GM12878 (cell line): ENCODE results near the gene CHID1. TPM values are rescaled to one million over a fixed set of nuclear protein-coding genes. Genes with fewer than 3 reads are reported as not detected.

Experiments
- ATAC-seq: fragments of 200-7000 bp; cut with Tn5 transposase; 3 replicates; pipeline ENCODE4 v1.9.1; 2020; ENCODE audit warnings: mild to moderate bottlenecking, moderate library complexity
- BruUV-seq: library from RNA; stranded (reverse); fragments of 400-500 nt; replicated peaks from 2 replicates; lab custom pipeline; 2021; lab: Mats Ljungman, UMichigan
- CTCF ChIA-PET: fragments of 300-600 bp; sonication (Branson Sonifier 250); formaldehyde crosslinking; extraction: SDS; loops from one replicate; lab custom pipeline; 2021; ENCODE audit warnings: inconsistent platforms; lab: Yijun Ruan, JAX
- POLR2A ChIA-PET: fragments of 350-600 bp; formaldehyde crosslinking; extraction: SDS; loops from one replicate; lab custom pipeline; 2021; ENCODE audit warnings: inconsistent platforms; lab: Charles Lee
- RAD21 ChIA-PET: fragments of 300-600 bp; sonication (Branson Sonifier 250); formaldehyde crosslinking; loops from one replicate; lab custom pipeline; 2023; ENCODE audit warnings: antibody characterized with exemption; ENCODE audit not compliant: unreplicated experiment; lab: Charles Lee
- SMC1A ChIA-PET: fragments of 300-600 bp; sonication (Branson Sonifier 250); formaldehyde crosslinking; loops from one replicate; lab custom pipeline; 2023; ENCODE audit not compliant: unreplicated experiment, uncharacterized antibody; lab: Charles Lee
- DNase-seq: peaks from one replicate; pipeline ENCODE4 v3.0.0-alpha.2; 2011; ENCODE audit warnings: low read depth, low spot score
- FAIRE-seq: peaks from 3 replicates; lab custom pipeline; 2011; peaks lifted over from hg19 to GRCh38; lab: Jason Lieb, UNC
- H2AFZ ChIP-seq: 2 replicates; pipeline ENCODE4 v1.6.0; 2011; ENCODE audit warnings: low read depth, low read length, control low read depth; ENCODE audit not compliant: control insufficient read depth
- H3K27ac ChIP-seq: 2 replicates; pipeline ENCODE4 v1.5.1; 2011; ENCODE audit warnings: control low read depth; ENCODE audit not compliant: control insufficient read depth, insufficient read depth
- H3K27me3 ChIP-seq, 2 experiments: replicated peaks in 1 of 2; 2 replicates each; pipeline versions ENCODE4 v1.6.0 to v1.6.1; 2011; ENCODE audit warnings: low read length in 1 of 2; ENCODE audit not compliant: control insufficient read depth in 2 of 2, insufficient read depth in 2 of 2
- H3K36me3 ChIP-seq, 2 experiments: 2 replicates each; pipeline ENCODE4 v1.5.1; 2011; ENCODE audit warnings: low read length in 1 of 2; ENCODE audit not compliant: control insufficient read depth in 2 of 2, insufficient read depth in 2 of 2
- H3K4me1 ChIP-seq: 2 replicates; pipeline ENCODE4 v1.6.1; 2011; ENCODE audit warnings: mild to moderate bottlenecking, low read length, moderate library complexity, mixed read lengths; ENCODE audit not compliant: control insufficient read depth, insufficient read depth
- H3K4me2 ChIP-seq: 2 replicates; pipeline ENCODE4 v1.6.0; 2011; ENCODE audit warnings: control low read depth; ENCODE audit not compliant: control insufficient read depth, insufficient read depth
- H3K4me3 ChIP-seq: fragments of 200-600 bp; sonication (generic); 2 replicates; pipeline ENCODE4 v1.5.1; 2016
- H3K79me2 ChIP-seq: 2 replicates; pipeline ENCODE4 v1.6.0; 2011; ENCODE audit warnings: low read length; ENCODE audit not compliant: control insufficient read depth, insufficient read depth
- H3K9ac ChIP-seq: 2 replicates; pipeline ENCODE4 v1.8.0; 2011; ENCODE audit warnings: low read length, control low read depth, mixed read lengths; ENCODE audit not compliant: control insufficient read depth, insufficient read depth
- H3K9me3 ChIP-seq: replicated peaks from 3 replicates; pipeline ENCODE4 v1.5.1; 2011; ENCODE audit warnings: mild to moderate bottlenecking, low read length; ENCODE audit not compliant: control insufficient read depth, insufficient read depth
- H4K20me1 ChIP-seq: 2 replicates; pipeline ENCODE4 v1.6.0; 2011; ENCODE audit not compliant: control insufficient read depth, insufficient read depth
- ATF7 ChIP-seq: fragments of 450-650 bp; IDR thresholded peaks from 2 replicates; pipeline ENCODE4 v1.6.1; 2016; ENCODE audit warnings: low read depth, mild to moderate bottlenecking
- BACH1 ChIP-seq: fragments of 450-650 bp; IDR thresholded peaks from 2 replicates; pipeline ENCODE4 v1.6.1; 2017; ENCODE audit warnings: mild to moderate bottlenecking, borderline replicate concordance
- EED ChIP-seq: sonication (generic); IDR thresholded peaks from 2 replicates; pipeline ENCODE4 v1.6.1; 2016; ENCODE audit warnings: antibody characterized with exemption, low read depth
- RUNX3 ChIP-seq: IDR thresholded peaks from 2 replicates; pipeline ENCODE4 v1.6.1; 2012; ENCODE audit warnings: low read length, inconsistent platforms
- WGBS: methylation state at CpG from one replicate; pipeline ENCODE4 v1.1.6; 2016; ENCODE audit warnings: low lambda C conversion rate; ENCODE audit not compliant: insufficient replicate concordance, insufficient coverage; ENCODE audit errors: missing lambda C conversion rate; 5-methylcytosine and 5-hydroxymethylcytosine counted together
- in situ Hi-C: fragments of 300-500 bp; cut with MboI; formaldehyde crosslinking; loops from 9 replicates; pipeline ENCODE4 v1.14.3; 2018; ENCODE audit warnings: mixed read lengths
- intact Hi-C: fragments of 100-400 bp; cut with micrococcal nuclease; formaldehyde crosslinking; loops from one replicate; pipeline ENCODE4 v1.14.2; 2022; ENCODE audit not compliant: unreplicated experiment
- polyA plus RNA-seq, 11 experiments: library from polyadenylated mRNA; depleted of rRNA in 4 of 11; unstranded in 6 of 11; stranded (reverse) in 5 of 11; fragments of >200 nt; fragmentation: Nextera tagmentation in 4 of 11; fragmentation: Illumina TruSeq in 1 of 11; extraction: Ambion mirVana in 4 of 11; extraction: Trizol in 1 of 11; gene quantifications; 1 replicate in 1 of 11; 2 replicates in 10 of 11; pipeline versions ENCODE4 v1.2.1 to v1.2.3, GENCODE V29; 2011 to 2016; ENCODE audit warnings: inconsistent platforms in 2 of 11, missing spikeins in 2 of 11, low read depth in 1 of 11
- total RNA-seq, 4 experiments: library from RNA; depleted of rRNA in 3 of 4; stranded (reverse); fragments of >200 nt in 3 of 4; fragmentation: Illumina TruSeq in 1 of 4; extraction: Trizol in 1 of 4; gene quantifications; 2 replicates each; pipeline versions ENCODE4 v1.2.1 to v1.2.3, GENCODE V29; 2013 to 2021
- TF ChIP-seq, protein P1 (sequence below): IDR thresholded peaks from 2 replicates; pipeline ENCODE4 v1.6.1; 2011; ENCODE audit warnings: mild to moderate bottlenecking, low read depth, low read length, moderate library complexity; ENCODE audit not compliant: insufficient replicate concordance

Gene CHID1
- total and polyA plus RNA-seq, 10 of the 15 experiments (the other 5 are each of a cell fraction or from before 2014, with no cell fraction given): 4.8 to 75.2 (median 30.1) TPM

DNA sequence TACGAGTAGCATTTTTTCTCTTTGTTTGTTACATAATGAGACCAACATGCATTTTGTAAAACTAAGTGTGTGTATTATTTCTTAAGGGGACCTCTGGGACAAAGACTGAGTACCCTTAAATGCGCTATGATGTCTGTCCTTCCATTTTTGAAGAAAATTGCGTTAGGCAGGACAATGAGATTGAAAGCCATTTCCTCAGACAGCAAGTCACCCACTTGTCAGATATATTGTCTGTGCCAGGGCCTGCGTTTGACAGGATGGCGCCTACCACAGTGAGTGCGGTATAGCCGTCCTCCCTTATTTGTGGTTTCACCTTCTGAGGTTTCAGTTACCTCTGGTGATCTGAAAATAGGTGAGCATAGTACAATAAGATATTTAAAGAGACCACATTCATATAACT lies 17.3 kb upstream of the CHID1 start:
- DNase-seq: no peak
- peak; percentile 61 for ATAC-seq
- CTCF ChIA-PET: no interaction called here
- no peaks in the 10 kb centered on the region for H3K9me3 ChIP-seq
- no peaks in the 10 kb centered on the region for H4K20me1 ChIP-seq
- no peaks in the 10 kb centered on the region for H3K27me3 ChIP-seq
- H3K4me1 ChIP-seq: peaks cover 7% of the 10 kb centered on the region; the same call in 1 of the 2 replicates
- intact Hi-C loops (loop anchor here (5.0 kb wide), 1 partner anchor 124 kb away; no protein-coding TSS in a partner anchor), in situ Hi-C loops (no loop called here)
- BruUV-seq: no TSS peak
- peaks cover 31% of the 10 kb centered on the region for H3K79me2 ChIP-seq
- no peak overlapping the region for H3K27ac ChIP-seq
- TF ChIP-seq RUNX3: peak; percentile 82
- TF ChIP-seq, protein P1, sequence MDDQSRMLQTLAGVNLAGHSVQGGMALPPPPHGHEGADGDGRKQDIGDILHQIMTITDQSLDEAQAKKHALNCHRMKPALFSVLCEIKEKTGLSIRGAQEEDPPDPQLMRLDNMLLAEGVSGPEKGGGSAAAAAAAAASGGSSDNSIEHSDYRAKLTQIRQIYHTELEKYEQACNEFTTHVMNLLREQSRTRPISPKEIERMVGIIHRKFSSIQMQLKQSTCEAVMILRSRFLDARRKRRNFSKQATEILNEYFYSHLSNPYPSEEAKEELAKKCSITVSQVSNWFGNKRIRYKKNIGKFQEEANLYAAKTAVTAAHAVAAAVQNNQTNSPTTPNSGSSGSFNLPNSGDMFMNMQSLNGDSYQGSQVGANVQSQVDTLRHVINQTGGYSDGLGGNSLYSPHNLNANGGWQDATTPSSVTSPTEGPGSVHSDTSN: no peak
- TF ChIP-seq BACH1: no peak
- TF ChIP-seq EED: no peak
- 0 out of 2 replicates have a peak, but pooled peaks have one; percentile 8 for TF ChIP-seq ATF7
- POLR2A ChIA-PET: interaction anchor here (0.6 kb wide), 2 partner anchors 17 to 385 kb away, joined by 3 read pairs; no protein-coding TSS in a partner anchor
- FAIRE-seq: no peak
- H3K9ac ChIP-seq: no peak overlapping the region; the same call in 1 of the 2 replicates
- RAD21 ChIA-PET: no interaction called here
- 39% methylated on average over 7 of the region's 7 CpGs for WGBS
- no peak overlapping the region for H3K4me3 ChIP-seq
- no peaks in the 10 kb centered on the region for H3K36me3 ChIP-seq
- no peak overlapping the region for H2AFZ ChIP-seq
- SMC1A ChIA-PET: interaction anchor here (0.6 to 1.5 kb wide), 4 partner anchors 19 to 85 kb away, joined by 3 to 4 read pairs (median 3); partner anchors contain the start of genes POLR2L and TSPAN4
- peak overlapping the region; percentile 60 for H3K4me2 ChIP-seq
